Osteoblast (primary cell): ENCODE results near the gene PRICKLE2. TPM values are rescaled to one million over a fixed set of nuclear protein-coding genes. Genes with fewer than 3 reads are reported as not detected.

Experiments used
- DNase-seq: peaks from one replicate; pipeline ENCODE4 v3.0.0; 2011; ENCODE audit warnings: low spot score, mixed read lengths; ENCODE audit not compliant: insufficient read length; ENCODE audit errors: missing footprints
- H2AFZ ChIP-seq: 2 replicates; pipeline ENCODE4 v1.6.0; 2011; ENCODE audit warnings: mild to moderate bottlenecking, low read length
- H3K27ac ChIP-seq: 2 replicates; pipeline ENCODE4 v1.5.1; 2011; ENCODE audit warnings: mild to moderate bottlenecking, low read depth, low read length, moderate library complexity
- H3K27me3 ChIP-seq: 2 replicates; pipeline ENCODE4 v1.6.0; 2012; ENCODE audit warnings: mild to moderate bottlenecking, control low read depth, inconsistent platforms, low read length, moderate library complexity; ENCODE audit not compliant: insufficient read depth
- H3K36me3 ChIP-seq: 2 replicates; pipeline ENCODE4 v1.5.1; 2011; ENCODE audit warnings: mild to moderate bottlenecking, low read length, control low read depth, moderate library complexity; ENCODE audit not compliant: insufficient read depth
- H3K4me1 ChIP-seq: 2 replicates; pipeline ENCODE4 v1.5.1; 2011; ENCODE audit warnings: mild to moderate bottlenecking, low read length, control low read depth, moderate library complexity; ENCODE audit not compliant: insufficient read depth
- H3K4me2 ChIP-seq: 2 replicates; pipeline ENCODE4 v1.6.0; 2011; ENCODE audit warnings: mild to moderate bottlenecking, low read length; ENCODE audit not compliant: insufficient read depth
- H3K4me3 ChIP-seq: fragments of 200-600 bp; sonication (generic); 3 replicates; pipeline ENCODE4 v1.5.1; 2012; ENCODE audit warnings: mild to moderate bottlenecking, low read length, inconsistent platforms; ENCODE audit not compliant: insufficient read depth
- H3K79me2 ChIP-seq: 2 replicates; pipeline ENCODE4 v1.6.0; 2012; ENCODE audit warnings: mild to moderate bottlenecking, low read length, control low read depth, inconsistent platforms; ENCODE audit not compliant: insufficient read depth
- H3K9me3 ChIP-seq: 2 replicates; pipeline ENCODE4 v1.5.1; 2011; ENCODE audit warnings: low read depth, low read length, control low read depth
- H4K20me1 ChIP-seq: 2 replicates; pipeline ENCODE4 v1.6.0; 2012; ENCODE audit warnings: mild to moderate bottlenecking, low read length, control low read depth; ENCODE audit not compliant: insufficient read depth
- total RNA-seq: library from RNA; depleted of rRNA; stranded (reverse); fragments of >200 nt; gene quantifications from 2 replicates; pipeline ENCODE4 v1.2.3, GENCODE V29; 2012
- TF ChIP-seq, protein P1 (sequence below): IDR thresholded peaks from 2 replicates; pipeline ENCODE4 v1.5.1; 2011; ENCODE audit warnings: mild to moderate bottlenecking, low read depth, low read length, moderate library complexity; ENCODE audit errors: extremely low read depth

PRICKLE2 gene
- total RNA-seq, 1 donor = 18.8 TPM

DNA sequence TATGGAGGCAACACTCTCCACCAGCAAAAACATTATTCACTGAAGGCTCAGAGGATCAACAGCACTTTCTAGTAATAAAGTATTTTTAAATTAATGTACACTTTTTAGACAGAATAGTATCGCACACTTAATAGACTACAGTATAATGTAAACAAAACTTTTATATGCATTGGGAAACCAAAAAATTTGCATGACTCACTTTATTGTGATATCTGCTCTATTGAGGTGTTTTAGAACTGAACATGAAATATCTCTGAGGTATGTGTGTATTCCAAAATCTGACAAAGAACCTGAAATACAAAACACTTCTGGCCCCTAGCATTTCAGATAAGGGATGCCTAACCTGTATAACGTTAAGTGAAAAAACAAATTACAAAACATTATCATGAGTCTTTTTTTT lies 99.7 kb downstream of the PRICKLE2 start:
- H2AFZ ChIP-seq = no peak overlapping the region

DNA sequence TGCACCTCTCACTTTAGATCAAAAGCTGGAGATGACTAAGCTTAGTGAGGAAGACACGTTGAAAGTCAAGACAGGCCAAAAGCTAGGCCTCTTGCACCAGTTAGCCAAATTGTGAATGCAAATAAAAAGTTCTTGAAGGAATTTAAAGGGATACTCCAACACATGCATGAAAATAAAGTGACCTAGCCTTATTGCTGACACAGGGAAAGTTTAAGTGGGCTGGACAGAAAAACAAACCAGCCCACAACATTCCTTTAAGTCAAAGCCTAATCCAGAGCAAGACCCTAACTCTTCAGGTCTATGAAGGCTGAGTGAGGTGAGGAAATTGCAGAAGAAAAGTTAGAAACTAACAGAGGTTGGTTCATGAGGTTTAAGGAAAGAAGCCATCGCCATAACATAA lies 101.3 kb downstream of the PRICKLE2 start:
- DNase-seq = no peak
- no peak overlapping the region for H3K4me3 ChIP-seq
- no peak overlapping the region for H2AFZ ChIP-seq
- peaks cover 4% of the 10 kb centered on the region for H3K36me3 ChIP-seq
- H3K4me2 ChIP-seq = no peak overlapping the region
- no peaks in the 10 kb centered on the region for H3K4me1 ChIP-seq
- no peaks in the 10 kb centered on the region for H3K9me3 ChIP-seq
- no peaks in the 10 kb centered on the region for H3K79me2 ChIP-seq
- H3K27me3 ChIP-seq = no peaks in the 10 kb centered on the region
- TF ChIP-seq, protein P1, sequence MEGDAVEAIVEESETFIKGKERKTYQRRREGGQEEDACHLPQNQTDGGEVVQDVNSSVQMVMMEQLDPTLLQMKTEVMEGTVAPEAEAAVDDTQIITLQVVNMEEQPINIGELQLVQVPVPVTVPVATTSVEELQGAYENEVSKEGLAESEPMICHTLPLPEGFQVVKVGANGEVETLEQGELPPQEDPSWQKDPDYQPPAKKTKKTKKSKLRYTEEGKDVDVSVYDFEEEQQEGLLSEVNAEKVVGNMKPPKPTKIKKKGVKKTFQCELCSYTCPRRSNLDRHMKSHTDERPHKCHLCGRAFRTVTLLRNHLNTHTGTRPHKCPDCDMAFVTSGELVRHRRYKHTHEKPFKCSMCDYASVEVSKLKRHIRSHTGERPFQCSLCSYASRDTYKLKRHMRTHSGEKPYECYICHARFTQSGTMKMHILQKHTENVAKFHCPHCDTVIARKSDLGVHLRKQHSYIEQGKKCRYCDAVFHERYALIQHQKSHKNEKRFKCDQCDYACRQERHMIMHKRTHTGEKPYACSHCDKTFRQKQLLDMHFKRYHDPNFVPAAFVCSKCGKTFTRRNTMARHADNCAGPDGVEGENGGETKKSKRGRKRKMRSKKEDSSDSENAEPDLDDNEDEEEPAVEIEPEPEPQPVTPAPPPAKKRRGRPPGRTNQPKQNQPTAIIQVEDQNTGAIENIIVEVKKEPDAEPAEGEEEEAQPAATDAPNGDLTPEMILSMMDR = no peak
- H3K27ac ChIP-seq = no peak overlapping the region
- peaks cover 7% of the 10 kb centered on the region for H4K20me1 ChIP-seq

More for the DNA sequence above, 99.7 kb downstream of the PRICKLE2 start:
- Histone ChIP-seq H3K4me3 (no peak overlapping the region), H3K27ac (no peak overlapping the region), H3K9me3 (no peaks in the 10 kb centered on the region), H3K4me2 (no peak overlapping the region), H3K4me1 (no peaks in the 10 kb centered on the region), H3K79me2 (no peaks in the 10 kb centered on the region), H4K20me1 (peaks cover 7% of the 10 kb centered on the region), H3K36me3 (peaks cover 2% of the 10 kb centered on the region), H3K27me3 (no peaks in the 10 kb centered on the region)
- TF ChIP-seq, protein P1 = no peak
- no peak for DNase-seq

DNA sequence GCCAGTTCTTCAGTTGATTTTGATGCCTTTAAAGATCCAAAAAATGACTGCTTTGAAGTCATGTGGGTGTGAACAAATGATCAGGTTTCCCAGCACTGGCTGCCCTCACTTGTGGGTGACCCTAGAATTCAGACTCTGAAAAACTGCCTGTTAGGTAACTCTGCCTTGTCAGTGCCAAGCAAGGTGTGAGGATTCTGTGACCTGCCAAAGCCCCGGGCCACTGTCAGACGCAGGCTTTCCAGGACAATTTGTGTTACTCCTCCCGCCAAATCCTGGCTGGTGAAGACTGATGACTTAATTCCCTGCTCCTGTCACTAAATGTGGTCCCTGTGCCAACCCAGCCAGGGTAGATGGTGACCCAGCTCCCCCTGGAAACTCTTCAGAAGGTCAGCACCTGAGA lies 102.8 kb downstream of the PRICKLE2 start:
- no peak for DNase-seq
- H3K79me2 ChIP-seq = no peaks in the 10 kb centered on the region
- TF ChIP-seq, protein P1 = no peak
- H3K27me3 ChIP-seq = no peaks in the 10 kb centered on the region
- peaks cover 7% of the 10 kb centered on the region for H4K20me1 ChIP-seq
- no peak overlapping the region for H2AFZ ChIP-seq
- peaks cover 4% of the 10 kb centered on the region for H3K36me3 ChIP-seq
- H3K4me1 ChIP-seq = no peaks in the 10 kb centered on the region
- no peak overlapping the region for H3K4me2 ChIP-seq
- no peak overlapping the region for H3K4me3 ChIP-seq
- no peaks in the 10 kb centered on the region for H3K9me3 ChIP-seq
- H3K27ac ChIP-seq = no peak overlapping the region

DNA sequence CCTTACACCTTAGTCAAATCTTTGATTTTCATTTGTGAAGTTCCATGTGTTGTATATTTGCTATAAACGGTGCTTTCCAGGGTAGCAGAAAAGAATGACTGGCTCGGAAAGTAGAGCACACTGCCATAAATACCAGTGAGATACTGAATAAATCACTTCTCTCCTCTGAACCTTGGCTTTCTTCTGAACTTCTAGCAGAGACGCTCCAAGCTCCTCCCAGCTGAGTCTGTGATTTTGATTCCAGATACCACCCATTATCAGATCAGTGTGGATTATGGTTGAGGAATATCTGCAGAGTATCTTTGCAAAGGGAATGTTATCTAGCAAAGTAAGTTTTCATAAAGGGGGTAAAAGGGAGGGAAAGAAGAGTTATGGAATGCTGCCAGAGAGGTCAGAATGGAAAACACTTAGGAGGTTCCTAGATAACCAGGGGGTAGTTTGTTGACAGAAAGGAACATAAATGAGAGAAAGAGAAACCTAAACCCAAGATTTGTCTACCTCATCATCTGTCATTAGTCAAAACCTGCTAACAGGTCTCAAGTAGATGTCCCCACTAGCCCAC lies 103.4 kb downstream of the PRICKLE2 start:
- H4K20me1 ChIP-seq = peaks cover 6% of the 10 kb centered on the region
- H3K27ac ChIP-seq = no peak overlapping the region
- H3K36me3 ChIP-seq = peaks cover 4% of the 10 kb centered on the region
- H3K4me2 ChIP-seq = no peak overlapping the region
- no peak overlapping the region for H2AFZ ChIP-seq
- H3K9me3 ChIP-seq = no peaks in the 10 kb centered on the region
- no peaks in the 10 kb centered on the region for H3K79me2 ChIP-seq
- H3K27me3 ChIP-seq = no peaks in the 10 kb centered on the region
- H3K4me3 ChIP-seq = no peak overlapping the region
- DNase-seq = peak; percentile 59
- no peaks in the 10 kb centered on the region for H3K4me1 ChIP-seq
- TF ChIP-seq, protein P1 = no peak
